UCSD-AML1 (cell line): ENCODE data around the gene ATP9A.

Experiments used
- DNase-seq: peaks from one replicate; lab custom pipeline; 2025; ENCODE audit not compliant: unreplicated experiment; lab: John Stamatoyannopoulos, UW

ATP9A gene

GRCh38 chr20:51560042-51560441 is 208.1 kb downstream of the ATP9A start:
- no peak for DNase-seq

GRCh38 chr20:51554538-51555165 is 213.5 kb downstream of the ATP9A start:
- no peak for DNase-seq

GRCh38 chr20:51553897-51554486 is 214.2 kb downstream of the ATP9A start:
- DNase-seq: no peak

GRCh38 chr20:51551186-51551585 is 217.0 kb downstream of the ATP9A start:
- DNase-seq: no peak

- no peak for DNase-seq
Measured at GRCh38 chr20:51549474-51549873, 218.7 kb downstream of the ATP9A start.

- no peak for DNase-seq
Measured at GRCh38 chr20:51547951-51548350, 220.2 kb downstream of the ATP9A start.
